Measurements from ENCODE around the gene ELOA2.

DNA sequence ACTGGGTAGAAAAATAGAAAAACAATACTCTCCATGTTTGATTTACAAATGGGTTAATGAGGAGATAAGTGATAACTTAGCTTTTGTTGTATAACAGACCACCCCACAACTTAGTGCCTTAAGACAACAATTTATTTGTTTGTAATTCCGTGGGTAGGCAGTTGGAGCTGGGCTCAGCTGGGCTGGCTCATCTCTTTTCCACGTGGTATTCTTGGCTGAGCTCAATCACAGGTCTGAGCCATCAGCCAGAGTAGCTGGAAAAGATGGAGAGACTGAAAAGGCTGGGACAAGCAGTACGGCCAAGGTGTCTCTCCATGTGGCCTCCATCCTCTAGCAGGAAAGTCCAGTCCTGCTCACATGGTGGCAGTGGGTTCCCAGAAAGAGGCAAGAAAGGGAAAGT, 32.2 kb upstream of the ELOA2 start:
- TF ChIP-seq, protein P1, sequence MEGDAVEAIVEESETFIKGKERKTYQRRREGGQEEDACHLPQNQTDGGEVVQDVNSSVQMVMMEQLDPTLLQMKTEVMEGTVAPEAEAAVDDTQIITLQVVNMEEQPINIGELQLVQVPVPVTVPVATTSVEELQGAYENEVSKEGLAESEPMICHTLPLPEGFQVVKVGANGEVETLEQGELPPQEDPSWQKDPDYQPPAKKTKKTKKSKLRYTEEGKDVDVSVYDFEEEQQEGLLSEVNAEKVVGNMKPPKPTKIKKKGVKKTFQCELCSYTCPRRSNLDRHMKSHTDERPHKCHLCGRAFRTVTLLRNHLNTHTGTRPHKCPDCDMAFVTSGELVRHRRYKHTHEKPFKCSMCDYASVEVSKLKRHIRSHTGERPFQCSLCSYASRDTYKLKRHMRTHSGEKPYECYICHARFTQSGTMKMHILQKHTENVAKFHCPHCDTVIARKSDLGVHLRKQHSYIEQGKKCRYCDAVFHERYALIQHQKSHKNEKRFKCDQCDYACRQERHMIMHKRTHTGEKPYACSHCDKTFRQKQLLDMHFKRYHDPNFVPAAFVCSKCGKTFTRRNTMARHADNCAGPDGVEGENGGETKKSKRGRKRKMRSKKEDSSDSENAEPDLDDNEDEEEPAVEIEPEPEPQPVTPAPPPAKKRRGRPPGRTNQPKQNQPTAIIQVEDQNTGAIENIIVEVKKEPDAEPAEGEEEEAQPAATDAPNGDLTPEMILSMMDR (IDR thresholded peaks at IDR 0.05) = no peak
- TF ChIP-seq POLR2AphosphoS5 (IDR thresholded peaks at IDR 0.05) (no peak), POLR2A (IDR thresholded peaks at IDR 0.05) (no peak)

Measured in breast epithelium (tissue), 3 donors.